Measurements from ENCODE around the gene FBXO15.

The FBXO15 gene

DNA sequence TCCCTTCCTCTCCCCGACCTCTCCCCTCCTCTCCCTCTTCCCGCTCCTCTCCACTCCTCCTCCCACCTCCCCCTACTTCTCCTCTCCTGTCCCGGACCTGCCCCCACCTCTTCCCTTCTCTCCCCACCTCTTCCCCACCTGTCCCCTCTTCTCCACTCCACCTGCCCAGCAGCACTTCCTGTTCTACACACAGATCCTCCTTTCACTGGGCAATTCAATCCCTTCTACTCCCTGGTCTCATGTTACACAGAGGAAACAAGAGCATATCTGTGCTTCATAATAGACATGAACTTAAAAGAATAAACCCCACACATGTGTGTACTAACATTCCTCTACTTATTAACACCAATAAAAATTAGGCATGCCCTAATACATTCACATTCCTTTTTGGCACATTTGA, 35.5 kb upstream of the FBXO15 start:
- Histone ChIP-seq H3K4me3 (ENCODE audit: low read length) (no peak overlapping the region), H2AFZ (ENCODE audit: low read depth, low read length) (no peak overlapping the region), H3K27me3 (ENCODE audit: low read depth, low read length) (peaks cover 26% of the 10 kb centered on the region), H3K4me1 (ENCODE audit: low read length) (no peaks in the 10 kb centered on the region), H3K4me2 (ENCODE audit: low read length) (no peak overlapping the region), H3K9me3 (ENCODE audit: insufficient read depth, low read length) (no peaks in the 10 kb centered on the region), H4K20me1 (ENCODE audit: insufficient read depth, low read length) (no peaks in the 10 kb centered on the region), H3K36me3 (replicated peaks; ENCODE audit: low read depth, low read length) (no peaks in the 10 kb centered on the region), H3K79me2 (ENCODE audit: low read length) (no peaks in the 10 kb centered on the region), H3K27ac (ENCODE audit: low read length) (no peak overlapping the region), H3K9ac (ENCODE audit: low read length) (no peak overlapping the region)
- TF ChIP-seq EZH2phosphoT487 (IDR thresholded peaks at IDR 0.05; ENCODE audit: low read depth) = no peak
- TF ChIP-seq, protein P1, sequence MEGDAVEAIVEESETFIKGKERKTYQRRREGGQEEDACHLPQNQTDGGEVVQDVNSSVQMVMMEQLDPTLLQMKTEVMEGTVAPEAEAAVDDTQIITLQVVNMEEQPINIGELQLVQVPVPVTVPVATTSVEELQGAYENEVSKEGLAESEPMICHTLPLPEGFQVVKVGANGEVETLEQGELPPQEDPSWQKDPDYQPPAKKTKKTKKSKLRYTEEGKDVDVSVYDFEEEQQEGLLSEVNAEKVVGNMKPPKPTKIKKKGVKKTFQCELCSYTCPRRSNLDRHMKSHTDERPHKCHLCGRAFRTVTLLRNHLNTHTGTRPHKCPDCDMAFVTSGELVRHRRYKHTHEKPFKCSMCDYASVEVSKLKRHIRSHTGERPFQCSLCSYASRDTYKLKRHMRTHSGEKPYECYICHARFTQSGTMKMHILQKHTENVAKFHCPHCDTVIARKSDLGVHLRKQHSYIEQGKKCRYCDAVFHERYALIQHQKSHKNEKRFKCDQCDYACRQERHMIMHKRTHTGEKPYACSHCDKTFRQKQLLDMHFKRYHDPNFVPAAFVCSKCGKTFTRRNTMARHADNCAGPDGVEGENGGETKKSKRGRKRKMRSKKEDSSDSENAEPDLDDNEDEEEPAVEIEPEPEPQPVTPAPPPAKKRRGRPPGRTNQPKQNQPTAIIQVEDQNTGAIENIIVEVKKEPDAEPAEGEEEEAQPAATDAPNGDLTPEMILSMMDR (IDR thresholded peaks at IDR 0.05; ENCODE audit: low read depth, low read length) = no peak

GRCh38 chr18:74182335-74182734, 34.7 kb upstream of the FBXO15 start:
- peaks cover 6% of the 10 kb centered on the region for H3K4me1 ChIP-seq (ENCODE audit: low read length)
- peaks cover 29% of the 10 kb centered on the region for H3K27me3 ChIP-seq (ENCODE audit: low read depth, low read length)
- H2AFZ ChIP-seq (ENCODE audit: low read depth, low read length) = no peak overlapping the region
- no peaks in the 10 kb centered on the region for H3K9me3 ChIP-seq (ENCODE audit: insufficient read depth, low read length)
- H3K4me3 ChIP-seq (ENCODE audit: low read length) = no peak overlapping the region
- H3K36me3 ChIP-seq (replicated peaks; ENCODE audit: low read depth, low read length) = no peaks in the 10 kb centered on the region
- no peak overlapping the region for H3K4me2 ChIP-seq (ENCODE audit: low read length)
- no peak overlapping the region for H3K9ac ChIP-seq (ENCODE audit: low read length)
- TF ChIP-seq, protein P1 (IDR thresholded peaks at IDR 0.05; ENCODE audit: low read depth, low read length) = no peak
- no peak for TF ChIP-seq EZH2phosphoT487 (IDR thresholded peaks at IDR 0.05; ENCODE audit: low read depth)
- no peaks in the 10 kb centered on the region for H3K79me2 ChIP-seq (ENCODE audit: low read length)
- H4K20me1 ChIP-seq (ENCODE audit: insufficient read depth, low read length) = no peaks in the 10 kb centered on the region
- H3K27ac ChIP-seq (ENCODE audit: low read length) = no peak overlapping the region

DNA sequence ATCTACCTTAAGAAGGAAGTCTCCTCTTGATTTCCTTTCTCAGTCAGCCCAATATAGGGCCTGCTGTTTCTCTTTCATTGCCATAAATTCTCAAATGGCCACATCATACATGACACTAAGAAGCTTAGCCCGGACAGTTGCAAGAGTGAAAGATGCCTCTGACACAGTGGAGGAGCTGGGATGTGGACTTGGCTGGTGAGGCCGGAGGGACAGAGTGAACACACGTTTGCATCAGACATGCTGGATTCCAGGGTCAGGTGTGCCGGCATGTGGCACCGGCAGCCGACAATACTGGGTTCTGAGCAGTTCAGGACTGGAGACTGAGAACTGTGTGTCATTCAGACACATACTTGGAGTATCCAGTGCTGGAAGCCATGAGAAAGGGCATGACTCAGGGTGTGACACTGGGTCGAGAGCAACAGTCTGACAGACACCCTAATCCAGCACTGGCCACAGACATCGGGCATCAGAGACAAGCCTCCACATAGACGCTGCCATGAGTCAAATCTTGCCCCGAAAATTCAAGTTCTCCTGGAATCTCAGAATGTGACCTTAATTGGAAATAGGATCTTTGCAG, 32.1 kb upstream of the FBXO15 start:
- Histone ChIP-seq H3K9me3 (ENCODE audit: insufficient read depth, low read length) (no peaks in the 10 kb centered on the region), H3K4me2 (ENCODE audit: low read length) (no peak overlapping the region), H3K4me3 (ENCODE audit: low read length) (no peak overlapping the region), H4K20me1 (ENCODE audit: insufficient read depth, low read length) (no peaks in the 10 kb centered on the region), H2AFZ (ENCODE audit: low read depth, low read length) (no peak overlapping the region), H3K79me2 (ENCODE audit: low read length) (no peaks in the 10 kb centered on the region), H3K4me1 (ENCODE audit: low read length) (peaks cover 7% of the 10 kb centered on the region), H3K36me3 (replicated peaks; ENCODE audit: low read depth, low read length) (no peaks in the 10 kb centered on the region), H3K9ac (ENCODE audit: low read length) (no peak overlapping the region), H3K27me3 (ENCODE audit: low read depth, low read length) (peaks cover 39% of the 10 kb centered on the region), H3K27ac (ENCODE audit: low read length) (no peak overlapping the region)
- TF ChIP-seq, protein P1 (IDR thresholded peaks at IDR 0.05; ENCODE audit: low read depth, low read length) = no peak
- no peak for TF ChIP-seq EZH2phosphoT487 (IDR thresholded peaks at IDR 0.05; ENCODE audit: low read depth)

- Histone ChIP-seq H3K27me3 (ENCODE audit: low read depth, low read length) (peaks cover 33% of the 10 kb centered on the region), H3K9ac (ENCODE audit: low read length) (no peak overlapping the region), H3K4me1 (ENCODE audit: low read length) (peaks cover 7% of the 10 kb centered on the region), H3K27ac (ENCODE audit: low read length) (no peak overlapping the region), H3K4me2 (ENCODE audit: low read length) (no peak overlapping the region), H3K4me3 (ENCODE audit: low read length) (no peak overlapping the region), H4K20me1 (ENCODE audit: insufficient read depth, low read length) (no peaks in the 10 kb centered on the region), H2AFZ (ENCODE audit: low read depth, low read length) (no peak overlapping the region), H3K36me3 (replicated peaks; ENCODE audit: low read depth, low read length) (no peaks in the 10 kb centered on the region), H3K9me3 (ENCODE audit: insufficient read depth, low read length) (no peaks in the 10 kb centered on the region), H3K79me2 (ENCODE audit: low read length) (no peaks in the 10 kb centered on the region)
- no peak for TF ChIP-seq EZH2phosphoT487 (IDR thresholded peaks at IDR 0.05; ENCODE audit: low read depth)
- TF ChIP-seq, protein P1 (IDR thresholded peaks at IDR 0.05; ENCODE audit: low read depth, low read length) = no peak
These were observed 31.2 kb upstream of the FBXO15 start for GRCh38 chr18:74178884-74179283.
